Measurements from ENCODE around the gene COL18A1.

Gene COL18A1

DNA sequence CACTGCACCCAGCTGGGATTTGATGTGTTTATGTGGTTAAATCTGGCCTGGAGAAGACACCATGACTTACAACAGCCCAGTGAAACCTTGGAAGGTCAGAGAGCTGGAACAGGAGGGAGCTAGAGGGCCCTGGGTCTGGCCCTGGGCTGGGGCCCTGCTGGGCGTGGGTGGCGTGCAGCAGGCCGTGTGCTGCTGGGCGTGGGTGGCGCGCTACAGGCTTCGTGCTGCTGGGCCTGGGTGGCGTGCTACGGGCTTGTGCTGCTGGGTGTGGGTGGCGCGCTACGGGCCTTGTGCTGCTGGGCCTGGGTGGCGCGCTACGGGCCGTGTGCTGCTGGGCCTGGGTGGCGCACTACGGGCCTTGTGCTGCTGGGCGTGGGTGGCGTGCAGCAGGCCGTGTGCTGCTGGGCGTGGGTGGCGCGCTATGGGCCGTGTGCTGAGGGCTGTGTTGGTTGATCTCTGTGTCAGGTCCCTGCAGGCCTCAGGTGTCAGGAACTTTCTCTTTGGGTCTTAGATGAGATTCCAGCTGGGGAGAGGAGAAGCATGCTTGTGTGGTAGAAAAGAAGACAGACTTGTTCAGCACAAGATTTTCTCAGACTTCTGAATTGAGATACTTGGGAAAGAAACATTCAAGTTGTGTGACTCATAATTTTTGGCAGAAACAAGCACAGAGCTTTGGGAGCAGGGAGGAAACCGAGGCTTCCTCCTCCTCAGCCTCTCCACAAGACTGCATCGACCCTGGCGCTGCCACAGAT is 66.0 kb downstream of the COL18A1 start:
- no peak for DNase-seq

DNA sequence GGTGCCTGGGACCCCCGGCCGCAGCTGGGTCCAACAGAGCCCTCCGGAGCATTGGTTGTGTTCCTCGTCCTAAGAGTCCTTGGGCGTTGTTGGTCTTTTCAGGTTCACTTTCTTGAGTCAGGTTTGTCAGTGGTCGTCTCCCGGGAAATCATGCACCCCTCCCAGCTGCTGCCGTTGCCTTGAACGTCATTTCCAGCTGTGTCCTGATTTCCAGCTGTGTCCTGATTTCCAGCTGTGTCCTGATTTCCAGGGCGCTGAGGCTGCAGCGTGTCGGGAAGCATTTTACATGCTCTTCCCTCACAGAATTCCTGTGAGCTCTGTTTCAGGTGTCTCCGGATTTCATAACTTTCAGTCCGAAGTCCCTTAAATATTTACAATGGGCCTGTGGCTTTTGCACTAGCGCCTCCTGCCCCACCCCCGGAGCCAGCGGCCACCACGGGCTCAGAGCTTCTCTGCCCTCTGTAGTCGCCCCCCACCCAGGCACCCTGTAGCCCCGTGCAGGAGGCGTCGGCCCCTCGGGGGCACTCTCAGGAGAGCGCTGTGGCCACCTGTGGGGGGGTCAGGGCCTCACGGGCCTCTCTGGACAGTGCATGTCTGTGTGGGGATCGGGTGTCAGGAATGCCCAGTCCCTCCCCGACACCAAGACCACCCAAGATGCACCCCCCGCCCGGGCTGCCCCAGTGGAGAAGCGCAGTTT is 66.7 kb downstream of the COL18A1 start:
- DNase-seq, result no peak

DNA sequence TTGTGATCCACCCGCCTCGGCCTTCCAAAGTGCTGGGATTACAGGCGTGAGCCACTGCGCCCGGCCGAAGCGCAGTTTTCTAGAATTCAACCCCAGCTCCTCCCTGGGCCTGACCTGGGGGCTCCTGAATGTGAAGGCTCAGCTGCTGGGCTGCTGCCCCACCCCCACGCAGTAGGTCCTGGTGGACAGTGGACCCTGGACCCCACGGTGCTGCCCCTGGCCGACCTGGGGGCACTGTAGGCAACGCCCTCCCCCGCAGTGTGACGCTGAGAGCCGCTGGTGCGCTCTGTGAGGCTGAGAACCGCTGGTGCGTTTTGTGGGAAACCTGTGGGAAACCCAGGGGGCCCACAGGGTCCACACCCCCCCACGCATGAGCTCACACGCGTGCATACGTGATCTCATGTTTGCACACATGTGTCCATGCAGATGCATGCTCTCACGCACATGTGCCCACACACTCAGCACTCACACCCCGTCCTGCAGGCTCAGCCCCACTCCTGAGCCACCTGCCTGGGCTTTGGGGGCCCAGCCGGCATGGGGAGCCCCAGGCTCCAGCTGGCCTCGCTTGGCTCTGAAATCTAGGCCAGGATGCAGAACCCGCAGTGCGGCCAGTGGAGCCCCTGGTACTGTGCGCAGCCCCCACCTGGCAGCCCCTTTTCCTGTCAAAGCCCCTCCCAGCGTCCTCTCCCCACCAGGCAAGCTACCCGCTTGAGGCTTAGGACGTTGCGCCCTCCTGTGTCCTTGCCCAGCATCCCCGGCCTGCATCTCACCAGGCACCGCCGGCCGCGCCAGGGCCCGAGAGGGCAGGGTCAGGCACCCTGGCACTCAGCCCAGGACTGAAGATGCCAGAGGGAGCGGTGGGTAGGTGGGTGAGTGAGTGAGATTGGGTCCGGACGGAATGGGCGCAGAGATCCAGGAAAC is 67.7 kb downstream of the COL18A1 start:
- DNase-seq, result no peak

DNA sequence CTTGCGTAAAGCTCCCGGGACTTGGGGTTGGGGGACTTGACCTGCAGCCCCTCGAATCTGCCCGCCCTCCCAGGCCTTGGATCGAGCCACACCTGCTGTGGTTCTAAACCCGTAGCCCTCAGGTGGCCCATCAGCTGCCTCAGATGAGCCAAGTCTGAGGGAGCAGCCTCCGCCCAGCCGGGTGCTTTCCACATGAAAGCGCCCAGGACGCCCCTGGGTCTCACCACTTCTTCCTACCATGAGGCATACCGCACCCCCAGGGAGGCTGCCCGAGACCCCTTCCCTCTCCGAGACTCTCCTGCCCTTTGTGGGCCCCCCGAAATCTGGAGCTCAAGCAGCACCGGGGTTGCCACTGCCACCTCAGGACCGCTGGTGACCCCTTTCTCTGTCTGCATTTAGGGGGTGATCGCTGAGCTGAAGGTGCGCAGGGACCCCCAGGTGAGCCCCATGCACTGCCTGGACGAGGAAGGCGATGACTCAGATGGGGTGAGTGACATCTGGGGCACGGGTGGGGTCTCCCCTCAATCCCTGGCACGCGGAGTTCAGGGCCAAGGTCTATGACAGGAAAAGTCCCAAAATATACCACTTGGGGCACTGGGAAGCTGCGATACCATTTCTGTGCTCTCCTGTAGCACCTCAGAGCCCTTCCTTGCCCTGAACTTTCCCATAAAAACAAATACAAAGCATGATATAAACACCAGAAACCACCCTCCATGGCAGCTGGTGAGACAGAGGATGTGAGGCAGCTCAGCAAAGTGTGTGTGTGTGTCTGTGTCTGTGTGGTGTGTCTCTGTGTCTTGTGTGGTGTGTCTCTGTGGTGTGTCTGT is 68.7 kb downstream of the COL18A1 start:
- no peak for DNase-seq

DNA sequence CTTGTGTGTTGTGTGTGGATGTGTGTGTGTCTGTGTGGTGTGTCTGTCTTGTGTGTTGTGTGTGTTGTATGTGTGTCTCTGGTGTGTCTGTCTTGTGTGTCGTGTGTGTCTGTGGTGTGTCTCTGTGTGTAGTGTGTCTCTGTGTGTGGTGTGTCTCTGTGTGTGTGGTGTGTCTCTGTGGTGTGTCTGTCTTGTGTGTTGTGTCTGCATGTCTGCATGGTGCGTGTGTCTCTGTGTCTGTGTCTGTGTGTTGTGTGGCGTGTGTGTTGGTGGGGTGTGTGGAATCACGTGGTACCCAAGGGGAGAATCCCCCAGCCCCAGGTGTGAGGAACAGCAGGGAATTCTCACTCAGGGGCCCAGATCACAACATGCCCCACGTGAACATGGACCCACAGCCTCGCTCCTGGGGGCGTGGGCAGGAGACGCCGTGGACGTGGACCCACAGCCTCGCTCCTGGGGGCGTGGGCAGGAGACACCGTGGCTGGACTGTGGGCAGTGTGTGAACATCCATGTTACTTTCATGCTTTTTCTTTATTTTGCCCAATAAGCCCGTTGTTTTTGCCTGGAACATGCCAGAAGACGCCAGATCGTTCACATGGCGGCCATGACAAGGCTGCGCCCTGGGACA is 69.5 kb downstream of the COL18A1 start:
- no peak for DNase-seq

DNA sequence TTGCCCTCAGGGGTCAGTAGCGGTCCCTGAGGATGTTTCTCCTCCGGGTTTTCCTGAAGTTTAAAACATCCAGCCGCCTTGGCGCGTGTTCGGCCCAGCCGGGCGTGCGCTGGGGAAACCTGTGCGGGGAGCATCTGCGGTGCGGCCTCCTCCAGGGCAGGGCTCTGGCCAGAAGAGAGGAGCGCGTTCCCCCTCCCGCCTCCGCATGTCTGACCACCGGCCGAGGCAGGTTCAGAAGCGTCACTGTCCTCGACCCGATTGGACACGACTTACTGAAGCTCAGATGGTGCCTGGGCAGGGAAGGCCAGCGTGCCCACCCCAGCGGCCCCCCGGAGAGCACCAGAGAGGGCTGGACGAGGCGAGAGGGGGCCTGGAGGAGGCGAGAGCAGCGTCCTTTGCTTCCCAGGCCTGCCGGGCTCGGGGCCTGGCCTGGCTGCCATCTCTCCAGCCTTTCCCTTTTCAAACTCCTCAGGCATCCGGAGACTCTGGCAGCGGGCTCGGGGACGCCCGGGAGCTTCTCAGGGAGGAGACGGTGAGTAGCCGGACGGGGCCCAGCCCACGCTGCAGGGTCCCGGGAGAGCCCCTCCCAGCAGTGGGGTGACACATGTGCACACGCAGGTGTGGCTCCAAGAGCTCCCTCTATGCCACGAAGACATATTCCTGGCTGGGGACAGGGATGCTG is 70.2 kb downstream of the COL18A1 start:
- DNase-seq, result no peak

DNA sequence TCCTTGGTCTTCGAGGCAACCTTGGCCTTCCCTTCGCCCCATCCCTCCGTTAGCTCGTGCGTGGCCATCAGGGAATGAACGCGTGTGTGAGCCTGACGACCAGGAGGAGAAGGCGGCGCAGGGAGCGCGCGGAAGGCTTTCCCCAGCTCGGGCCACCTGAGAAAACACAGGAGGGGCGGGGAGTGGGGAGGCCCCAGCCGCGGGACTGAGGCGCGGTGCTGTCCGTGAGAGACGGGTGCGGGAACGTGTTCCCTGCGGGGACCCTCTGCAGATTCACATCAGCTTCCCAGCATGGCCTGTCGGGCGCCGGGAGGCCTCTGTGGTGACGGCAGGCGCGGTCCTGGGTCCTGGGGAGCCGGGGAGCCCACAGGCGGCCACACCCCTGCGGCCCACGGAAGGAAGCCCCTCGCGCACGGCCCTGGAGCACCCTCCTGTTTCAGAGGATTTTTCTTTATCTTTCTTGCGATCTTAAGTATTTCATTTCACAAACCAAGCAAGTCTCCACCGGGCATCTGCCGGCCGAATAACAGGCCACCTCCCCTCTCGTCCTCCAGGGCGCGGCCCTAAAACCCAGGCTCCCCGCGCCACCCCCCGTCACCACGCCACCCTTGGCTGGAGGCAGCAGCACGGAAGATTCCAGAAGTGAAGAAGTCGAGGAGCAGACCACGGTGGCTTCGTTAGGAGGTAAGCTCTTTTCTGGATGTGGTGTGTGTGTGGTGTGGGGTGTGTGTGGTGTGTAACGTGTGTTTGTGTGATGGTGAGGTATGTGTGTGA is 71.0 kb downstream of the COL18A1 start:
- no peak for DNase-seq

DNA sequence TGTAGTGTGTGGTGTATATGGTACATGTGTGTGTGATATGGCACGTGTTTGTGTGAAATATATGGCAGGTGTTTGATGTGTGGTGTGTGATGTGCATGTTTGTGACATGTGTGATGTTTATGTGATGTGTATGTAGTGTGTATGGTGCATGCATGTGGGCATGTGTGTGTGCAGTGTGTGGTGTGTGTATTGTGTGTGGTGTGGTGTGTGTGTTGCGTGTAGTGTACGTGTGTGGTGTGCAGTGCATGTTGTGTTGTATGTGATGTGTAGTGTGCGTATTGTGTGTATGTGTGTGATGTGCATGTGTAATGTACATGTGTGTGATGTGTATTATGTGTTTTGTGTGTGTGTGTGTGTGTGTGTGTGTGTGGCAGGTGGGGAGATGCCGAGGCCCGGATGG is 71.6 kb downstream of the COL18A1 start:
- DNase-seq, result no peak

DNA sequence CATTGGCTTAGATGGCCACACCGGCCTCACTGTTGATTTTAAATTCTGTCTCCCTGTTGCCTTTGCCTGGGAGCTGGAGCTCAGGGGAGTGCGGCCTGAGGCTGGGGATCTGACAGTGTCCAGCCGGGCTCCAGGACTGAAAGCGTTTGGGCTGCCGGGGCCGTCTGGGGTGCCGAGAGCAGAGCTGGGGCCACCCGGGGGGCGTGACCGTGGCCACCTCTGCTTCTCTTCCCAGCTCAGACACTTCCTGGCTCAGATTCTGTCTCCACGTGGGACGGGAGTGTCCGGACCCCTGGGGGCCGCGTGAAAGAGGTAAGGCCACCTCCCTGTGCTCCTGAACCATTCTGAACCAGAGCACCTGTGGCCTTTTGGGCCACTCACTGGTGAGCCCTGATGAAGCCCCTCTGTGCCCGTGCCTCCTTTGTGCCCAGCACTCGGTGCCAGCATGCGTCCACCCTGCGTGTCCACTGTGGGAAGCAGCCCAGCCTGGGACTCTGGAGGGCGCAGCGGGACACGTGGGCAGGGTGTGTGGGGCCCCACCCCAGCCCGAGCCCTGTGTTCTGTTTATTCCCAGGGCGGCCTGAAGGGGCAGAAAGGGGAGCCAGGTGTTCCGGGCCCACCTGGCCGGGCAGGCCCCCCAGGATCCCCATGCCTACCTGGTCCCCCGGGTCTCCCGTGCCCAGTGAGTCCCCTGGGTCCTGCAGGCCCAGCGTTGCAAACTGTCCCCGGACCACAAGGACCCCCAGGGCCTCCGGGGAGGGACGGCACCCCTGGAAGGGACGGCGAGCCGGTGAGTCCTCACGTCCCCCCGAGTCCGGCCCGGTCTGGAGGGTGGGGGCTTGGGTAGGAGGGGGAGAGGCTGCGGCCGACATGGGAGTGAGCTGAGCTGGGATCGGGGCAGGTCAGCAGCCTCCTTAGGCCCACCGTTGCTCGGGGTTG is 72.5 kb downstream of the COL18A1 start:
- no peak for DNase-seq

DNA sequence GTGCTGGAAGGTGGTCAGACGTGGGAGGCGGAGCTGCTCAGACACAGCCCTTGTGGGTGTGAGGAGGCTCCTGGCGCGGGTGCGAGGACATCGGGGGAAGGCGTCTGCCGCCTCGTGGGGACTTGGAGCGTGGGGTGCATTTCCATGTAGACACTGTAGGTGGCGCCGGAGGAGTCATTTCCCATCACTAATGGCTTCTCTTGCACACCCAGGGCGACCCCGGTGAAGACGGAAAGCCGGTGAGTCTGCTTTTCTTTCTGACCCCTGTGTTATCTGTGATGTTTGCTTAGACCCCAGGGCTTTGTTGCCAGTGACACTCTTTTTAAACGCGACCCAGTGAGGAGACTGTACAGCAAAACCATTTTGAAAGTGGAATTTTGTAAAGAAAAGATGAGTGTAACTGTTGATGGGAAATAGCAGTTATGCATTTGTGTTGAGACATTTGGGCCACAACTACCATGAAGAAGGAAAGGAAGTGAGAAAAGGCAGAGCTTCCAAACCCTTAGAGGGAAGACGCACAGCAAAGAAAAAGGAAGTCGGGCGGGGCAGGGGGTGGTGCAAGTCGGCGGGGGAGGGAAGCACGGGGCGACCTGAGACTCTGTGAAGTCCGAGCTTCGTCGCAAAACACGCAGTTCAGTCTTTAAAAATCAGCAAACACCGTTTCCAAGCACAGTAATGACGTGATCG is 73.3 kb downstream of the COL18A1 start:
- DNase-seq, result no peak

DNA sequence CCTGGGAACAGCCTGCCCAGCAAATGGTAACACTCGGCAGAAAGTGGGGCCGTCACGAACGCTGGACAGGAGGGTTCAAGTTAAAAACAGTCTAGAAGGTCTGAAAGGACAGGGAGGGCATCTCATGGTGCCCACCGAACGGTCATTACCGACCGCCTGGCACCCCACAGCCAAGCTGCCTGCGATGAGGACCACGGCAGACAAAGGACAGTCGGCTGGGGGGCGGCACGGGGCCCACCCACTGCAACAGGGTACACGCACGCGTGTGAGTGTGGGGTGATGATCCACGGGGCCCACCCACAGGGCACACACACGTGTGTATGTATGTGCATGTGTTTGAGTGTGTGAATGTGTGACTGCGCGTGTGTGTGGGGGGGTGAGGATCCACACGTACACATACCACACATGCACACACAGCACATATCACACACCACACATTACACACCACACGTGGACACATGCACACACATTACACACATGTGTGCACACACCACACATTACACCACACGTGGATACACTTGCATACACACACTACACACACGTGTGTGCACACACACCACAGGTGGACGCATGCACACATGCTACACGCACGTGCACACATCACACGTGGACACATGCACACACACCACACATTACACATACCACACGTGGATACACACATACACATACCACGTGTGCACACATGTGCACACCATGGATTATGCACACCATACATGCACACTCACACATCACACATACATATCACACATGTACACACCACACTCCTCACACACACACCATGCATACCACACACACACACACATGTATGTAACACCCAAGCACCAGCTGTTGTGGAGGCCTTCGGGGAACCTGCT is 74.1 kb downstream of the COL18A1 start:
- DNase-seq, result no peak

DNA sequence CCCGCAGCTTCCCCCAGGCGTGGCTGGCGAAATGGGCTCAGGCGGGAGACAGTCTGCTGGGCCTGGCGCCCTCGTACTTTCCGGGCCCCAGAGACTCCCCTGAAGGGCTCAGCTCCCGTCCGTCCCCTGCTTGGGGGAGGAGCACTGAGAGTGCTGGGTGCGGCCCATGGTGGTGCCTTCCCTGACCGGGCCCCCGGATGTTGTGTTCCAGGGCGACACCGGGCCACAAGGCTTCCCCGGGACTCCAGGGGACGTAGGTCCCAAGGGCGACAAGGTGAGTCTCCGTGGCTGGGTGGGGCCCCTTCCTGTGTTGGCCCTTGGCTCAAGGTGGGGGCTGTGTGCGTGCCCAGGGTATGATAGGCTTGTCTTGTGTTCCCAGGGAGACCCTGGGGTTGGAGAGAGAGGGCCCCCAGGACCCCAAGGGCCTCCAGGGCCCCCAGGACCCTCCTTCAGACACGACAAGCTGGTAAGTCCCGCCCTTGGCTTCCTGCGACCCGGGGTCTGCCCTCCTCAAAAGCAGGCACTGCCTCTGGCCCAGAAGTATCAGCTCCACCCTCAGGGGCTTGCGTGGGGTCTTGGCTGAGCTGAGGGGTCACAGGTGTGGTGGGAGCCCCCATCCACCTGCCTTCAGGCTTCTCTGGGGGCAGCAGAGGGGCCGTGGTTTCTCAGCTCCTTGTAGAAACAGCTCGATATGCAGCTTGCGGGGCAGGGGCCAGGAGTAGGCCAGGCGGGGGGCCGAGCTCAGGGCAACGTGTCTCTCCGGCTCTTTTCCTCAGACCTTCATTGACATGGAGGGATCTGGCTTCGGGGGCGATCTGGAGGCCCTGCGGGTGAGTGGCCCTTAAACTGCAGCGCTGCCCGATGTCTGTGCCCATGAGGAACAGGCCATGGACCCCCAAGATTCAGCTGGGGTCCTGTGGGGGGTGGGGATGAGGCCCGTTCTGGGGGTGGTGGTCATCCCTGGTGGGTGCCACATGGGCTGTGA is 75.0 kb downstream of the COL18A1 start:
- DNase-seq, result no peak

DNA sequence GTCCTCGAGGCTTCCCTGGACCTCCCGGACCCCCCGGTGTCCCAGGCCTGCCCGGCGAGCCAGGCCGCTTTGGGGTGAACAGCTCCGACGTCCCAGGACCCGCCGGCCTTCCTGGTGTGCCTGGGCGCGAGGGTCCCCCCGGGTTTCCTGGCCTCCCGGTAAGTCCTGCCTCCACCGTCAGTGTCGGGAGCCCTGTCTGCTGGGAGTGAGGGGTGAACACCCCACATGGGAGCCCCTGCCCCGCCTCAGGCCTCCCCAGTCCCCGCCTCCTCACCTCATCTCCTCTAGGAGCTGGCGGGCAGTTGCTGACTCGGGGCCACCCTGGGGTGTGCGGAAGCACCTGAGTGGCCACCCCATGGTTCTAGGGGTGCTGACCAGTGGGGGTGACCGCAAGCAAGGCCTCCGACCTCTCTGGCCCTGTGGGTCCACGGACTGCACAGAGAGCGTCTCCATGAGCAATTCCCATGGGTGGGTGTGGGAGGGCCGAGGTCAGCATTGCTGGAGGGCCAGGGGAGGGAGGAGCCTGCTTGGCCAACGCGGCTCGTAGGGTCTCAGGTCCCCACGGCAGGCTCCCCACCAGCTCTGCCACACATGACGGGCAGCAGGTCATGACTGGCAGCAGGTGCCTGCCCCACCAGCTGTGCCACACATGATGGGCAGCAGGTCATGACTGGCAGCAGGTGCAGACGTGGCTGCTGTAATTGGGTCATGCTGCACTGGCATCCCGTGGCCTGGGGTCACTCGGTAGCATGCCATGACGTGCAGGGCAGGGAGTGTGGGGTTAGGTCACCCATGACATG is 75.9 kb downstream of the COL18A1 start:
- DNase-seq, result no peak

DNA sequence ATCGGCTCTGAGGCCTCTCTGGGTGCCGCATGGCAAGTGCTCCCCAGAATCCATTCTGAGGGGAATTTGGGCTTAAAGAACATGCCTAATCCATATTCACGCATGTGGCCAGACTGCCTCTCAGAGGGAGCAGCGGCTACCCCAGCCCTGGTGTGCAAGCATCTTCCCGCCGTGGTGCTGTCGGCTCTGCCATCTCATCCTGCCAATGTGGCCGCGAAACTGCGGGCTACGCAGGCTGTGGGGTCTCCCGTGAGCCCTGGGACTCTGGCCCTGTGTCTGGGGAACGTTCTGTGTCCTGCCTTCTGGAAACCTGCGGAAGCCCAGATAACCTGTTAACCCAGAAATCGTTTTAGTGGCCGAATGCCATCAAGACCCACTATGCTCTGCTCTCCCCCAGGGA is 76.6 kb downstream of the COL18A1 start:
- no peak for DNase-seq

All from activated gamma-delta T cell (primary cell).